EL (cell line): ENCODE measurements around the gene UPK1B.
A peak's percentile ranks its signal among the peaks of the same experiment; 100 is the strongest.
"Not testable (repeated sequence)": the region's sequence is repeated elsewhere in the genome, so short reads cannot be mapped to it uniquely, and the experiment has no call there.

Experiments used
- DNase-seq: peaks from one replicate; pipeline ENCODE4 v3.0.0-alpha.2; 2016

The UPK1B gene

GRCh38 chr3:119227070-119227850 is 53.9 kb downstream of the UPK1B start:
- DNase-seq = no peak

GRCh38 chr3:119228373-119229145 is 55.2 kb downstream of the UPK1B start:
- no peak for DNase-seq

DNA sequence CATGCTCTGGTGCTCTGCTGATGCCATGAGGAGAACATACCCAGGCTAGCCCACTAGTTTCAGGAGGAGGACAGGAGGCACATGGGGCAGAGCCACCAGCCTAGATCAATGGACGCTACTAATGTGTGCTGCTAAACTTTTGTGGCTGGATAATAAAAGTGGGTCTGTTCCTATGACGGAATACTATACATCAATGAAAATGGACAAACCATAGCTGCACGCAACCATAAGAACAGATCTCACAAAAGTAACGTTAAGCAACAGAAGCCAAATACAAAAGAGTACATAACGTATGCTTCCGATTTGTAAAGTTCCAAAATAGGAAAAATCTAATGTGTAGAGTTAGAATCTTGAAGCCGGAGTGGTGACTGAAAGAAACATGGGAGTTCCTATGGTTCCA is 55.8 kb downstream of the UPK1B start:
- DNase-seq = no peak

GRCh38 chr3:119230071-119230470 is 56.7 kb downstream of the UPK1B start:
- DNase-seq = no peak

DNA sequence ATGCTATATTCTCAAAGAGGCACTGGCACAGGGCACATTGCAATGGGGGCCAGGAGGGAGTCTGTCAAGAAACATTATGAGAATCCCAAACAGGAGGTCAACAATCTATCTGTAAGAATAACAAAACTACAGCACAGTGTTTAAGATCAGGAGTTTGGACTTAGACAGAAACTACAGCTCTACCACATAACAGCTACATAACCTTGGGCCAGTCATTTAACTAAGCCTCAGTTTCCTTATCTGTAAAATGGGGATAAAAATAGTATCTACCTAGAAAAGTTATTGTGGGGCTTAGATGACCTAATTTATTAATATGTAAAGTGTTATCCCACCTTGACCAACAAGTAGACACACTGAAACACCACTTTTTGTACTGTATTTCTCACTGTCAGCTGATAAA is 57.3 kb downstream of the UPK1B start:
- no peak for DNase-seq

DNA sequence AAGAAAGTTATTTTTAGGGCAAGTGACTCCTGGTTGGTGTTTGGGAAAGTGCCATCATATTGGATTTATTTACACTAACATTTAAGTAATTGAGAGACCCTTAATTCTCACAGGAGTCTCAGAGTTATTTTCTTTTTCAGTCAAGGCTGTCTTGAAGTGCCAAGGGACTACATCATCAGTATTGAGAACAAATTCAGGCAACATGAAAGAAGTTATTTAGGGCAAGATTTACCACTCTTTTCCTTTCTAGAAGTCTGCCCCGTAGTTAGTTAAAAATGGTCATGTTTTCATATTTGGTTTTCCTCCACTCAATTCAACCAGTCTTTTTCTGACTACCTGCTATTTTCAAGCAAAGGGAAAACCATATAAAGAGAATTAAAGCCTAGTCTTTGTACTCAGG is 61.2 kb downstream of the UPK1B start:
- no peak for DNase-seq

- peak; percentile 86 for DNase-seq
Observed at GRCh38 chr3:119235151-119235550, 61.8 kb downstream of the UPK1B start.

DNA sequence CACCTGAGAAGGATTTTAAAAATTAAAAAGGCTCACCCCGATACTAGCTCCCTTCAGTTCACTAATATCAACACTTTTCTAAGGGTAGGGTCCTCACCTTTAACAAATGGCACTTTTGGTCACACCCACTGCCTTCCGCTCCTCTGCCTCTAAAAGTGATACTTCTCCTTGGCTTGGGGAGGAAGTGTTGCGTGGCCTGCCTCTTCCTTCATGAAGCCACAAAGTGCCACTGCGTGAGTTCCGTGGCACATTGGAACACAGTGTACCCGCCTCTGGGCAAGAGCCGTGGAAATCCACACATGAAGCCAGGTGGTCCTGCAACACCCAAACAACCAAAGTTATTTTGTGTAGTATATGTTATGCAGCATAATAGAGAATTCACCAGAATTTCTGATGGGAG is 63.4 kb downstream of the UPK1B start:
- no peak for DNase-seq

DNA sequence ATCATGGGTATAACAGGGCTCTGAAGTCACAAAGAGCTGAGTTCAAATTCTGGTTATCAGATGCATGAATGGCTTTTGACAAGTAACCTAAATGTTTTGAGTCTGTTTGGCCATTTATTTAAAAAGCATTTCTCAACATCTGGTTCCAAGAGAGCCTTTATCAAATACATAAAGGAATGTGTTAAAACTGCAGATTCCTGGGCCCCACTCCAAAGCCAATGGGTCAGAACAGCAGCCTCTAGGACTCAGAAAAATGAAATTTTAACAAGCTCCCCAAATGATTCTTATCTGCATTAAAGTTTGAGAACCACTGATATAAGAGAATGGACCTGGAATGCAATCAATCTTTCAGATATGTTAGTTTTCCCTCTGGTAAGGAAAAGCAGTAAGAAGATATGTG is 63.9 kb downstream of the UPK1B start:
- peak; percentile 53 for DNase-seq

- no peak for DNase-seq
Observed at GRCh38 chr3:119238363-119238762, 65.0 kb downstream of the UPK1B start.

- DNase-seq = peak; percentile 25
Observed at GRCh38 chr3:119239206-119239820, 65.9 kb downstream of the UPK1B start.

GRCh38 chr3:119240101-119240590 is 66.7 kb downstream of the UPK1B start:
- peak; percentile 25 for DNase-seq

GRCh38 chr3:119240591-119241434 is 67.4 kb downstream of the UPK1B start, which contains the start of gene B4GALT4:
Gene B4GALT4 (minus strand): TSS chr3:119240878. CDS start chr3:119230099, 10,779 bp downstream.
- DNase-seq = peak; percentile 90

DNA sequence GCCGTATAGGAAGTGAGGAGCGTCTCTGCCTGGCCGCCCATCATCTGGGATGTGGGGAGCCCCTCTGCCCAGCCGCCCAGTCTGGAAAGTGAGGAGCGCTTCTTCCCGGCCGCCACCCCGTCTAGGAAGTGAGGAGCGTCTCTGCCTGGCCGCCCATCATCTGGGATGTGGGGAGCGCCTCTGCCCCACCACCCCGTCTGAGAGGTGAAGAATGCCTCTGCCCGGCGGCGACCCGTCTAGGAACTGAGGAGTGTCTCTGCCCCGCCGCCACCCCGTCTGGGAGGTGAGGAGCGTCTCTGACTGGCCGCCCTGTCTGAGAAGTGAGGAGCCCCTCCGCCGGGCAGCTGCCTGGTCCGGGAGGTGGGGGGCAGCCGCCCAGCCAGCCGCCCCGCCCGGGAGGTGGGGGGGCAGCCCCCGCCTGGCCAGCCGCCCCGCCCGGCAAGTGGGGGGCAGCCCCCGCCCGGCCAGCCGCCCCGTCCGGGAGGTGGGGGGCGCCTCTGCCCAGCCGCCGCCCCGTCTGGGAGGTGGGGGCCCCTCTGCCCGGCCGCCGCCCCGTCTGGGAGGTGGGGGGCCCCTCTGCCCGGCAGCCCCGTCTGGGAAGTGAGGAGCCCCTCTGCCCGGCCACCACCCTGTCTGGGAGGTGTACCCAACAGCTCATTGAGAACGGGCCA is 69.1 kb downstream of the UPK1B start:
- not testable (repeated sequence) for DNase-seq

DNA sequence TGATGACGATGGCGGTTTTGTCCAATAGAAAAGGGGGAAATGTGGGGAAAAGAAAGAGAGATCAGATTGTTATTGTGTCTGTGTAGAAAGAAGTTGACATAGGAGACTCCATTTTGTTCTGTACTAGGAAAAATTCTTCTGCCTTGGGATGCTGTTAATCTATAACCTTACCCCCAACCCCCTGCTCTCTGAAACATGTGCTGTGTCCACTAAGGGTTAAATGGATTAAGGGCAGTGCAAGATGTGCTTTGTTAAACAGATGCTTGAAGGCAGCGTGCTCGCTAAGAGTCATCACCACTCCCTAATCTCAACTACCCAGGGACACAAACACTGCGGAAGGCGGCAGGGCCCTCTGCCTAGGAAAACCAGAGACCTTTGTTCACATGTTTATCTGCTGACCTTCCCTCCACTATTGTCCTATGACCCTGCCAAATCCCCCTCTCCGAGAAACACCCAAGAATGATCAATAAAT is 69.7 kb downstream of the UPK1B start:
- DNase-seq = not testable (repeated sequence)

- DNase-seq = no peak
Observed at GRCh38 chr3:119243712-119244111, 70.3 kb downstream of the UPK1B start.

DNA sequence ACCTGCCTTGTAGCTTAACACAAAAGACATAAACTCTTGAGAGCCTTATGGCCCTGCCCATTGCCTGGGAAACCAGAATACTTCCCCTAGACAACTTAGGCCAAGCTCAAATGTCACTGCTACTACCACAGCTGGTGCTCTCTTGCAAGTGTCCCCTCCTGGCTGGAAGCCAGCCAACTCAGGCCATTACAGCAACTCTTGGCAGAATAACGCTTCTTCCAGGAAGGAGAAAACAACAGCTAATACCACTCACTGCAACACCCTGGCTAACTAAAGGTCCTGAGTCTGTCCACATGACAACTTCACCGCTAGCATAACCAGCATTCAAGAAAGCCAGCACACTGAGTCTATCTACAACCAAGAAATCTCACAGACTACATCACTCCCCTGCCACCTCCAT is 72.4 kb downstream of the UPK1B start:
- no peak for DNase-seq
